ENCODE data around the gene LRRC46. TPM values are rescaled to one million over a fixed set of nuclear protein-coding genes. Genes with fewer than 3 reads are reported as not detected.

Gene LRRC46
- total RNA-seq, 1 donor from 2014 or later = 0.30 TPM

DNA sequence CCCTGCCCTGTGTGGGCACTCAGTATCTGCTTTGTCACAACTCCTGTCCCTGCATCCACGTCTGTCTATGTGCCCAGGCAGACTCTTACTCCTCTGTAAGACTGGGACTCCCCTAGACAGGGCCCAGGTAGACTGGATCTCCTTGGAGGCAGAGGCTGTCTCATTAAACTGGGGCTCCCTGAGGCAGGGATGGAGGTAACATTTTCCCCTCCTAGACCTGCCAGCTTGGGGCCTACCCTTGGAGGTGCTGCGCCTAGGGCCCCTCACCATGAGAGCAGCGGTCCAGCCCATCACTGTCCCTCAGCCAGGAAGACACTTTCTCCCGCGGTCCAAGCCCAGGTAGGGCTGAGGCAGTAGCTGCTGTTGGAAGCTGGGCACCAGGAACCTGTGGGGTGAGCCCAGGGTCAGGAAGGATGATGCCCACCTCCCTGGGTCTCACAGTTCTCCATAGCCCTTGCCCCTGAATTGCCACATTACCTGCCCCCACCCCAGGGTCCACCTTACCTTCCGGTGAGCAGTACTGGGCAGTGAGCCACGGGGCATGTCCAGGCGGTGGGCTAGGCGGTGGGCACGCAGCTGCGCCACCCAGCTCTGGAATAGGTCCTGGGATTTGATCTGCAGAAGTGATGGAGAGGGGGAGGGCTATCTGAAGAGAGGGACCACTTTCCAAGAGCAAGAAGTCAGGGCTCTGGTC, 13.3 kb upstream of the LRRC46 start:
- Histone ChIP-seq H3K4me3 (ENCODE audit: insufficient read depth, low read depth, low read length) (no peak overlapping the region), H3K4me1 (ENCODE audit: insufficient read depth, low read length) (peaks cover 15% of the 10 kb centered on the region), H3K4me2 (ENCODE audit: low read length) (no peak overlapping the region), H3K27me3 (ENCODE audit: insufficient read depth, low read length) (no peaks in the 10 kb centered on the region), H3K9ac (ENCODE audit: low read length) (no peak overlapping the region), H3K36me3 (ENCODE audit: insufficient read depth, low read length) (peaks cover 8% of the 10 kb centered on the region), H3K79me2 (ENCODE audit: insufficient read depth, low read length) (peaks cover 4% of the 10 kb centered on the region), H4K20me1 (ENCODE audit: insufficient read depth, low read length) (peaks cover 10% of the 10 kb centered on the region), H3K9me3 (ENCODE audit: insufficient read depth, low read depth, low read length) (no peaks in the 10 kb centered on the region), H2AFZ (ENCODE audit: low read depth, low read length) (no peak overlapping the region), H3K27ac (ENCODE audit: low read depth, low read length) (no peak overlapping the region)
- no peaks in the 10 kb centered on the region for H3K27me3 Mint-ChIP-seq (ENCODE audit: low read depth, unreplicated experiment)
- peaks cover 6% of the 10 kb centered on the region for H3K4me1 Mint-ChIP-seq (ENCODE audit: low read depth, unreplicated experiment)
- DNase-seq (ENCODE audit: low read depth) (no peak), FAIRE-seq (no peak)
- TF ChIP-seq, protein P1, sequence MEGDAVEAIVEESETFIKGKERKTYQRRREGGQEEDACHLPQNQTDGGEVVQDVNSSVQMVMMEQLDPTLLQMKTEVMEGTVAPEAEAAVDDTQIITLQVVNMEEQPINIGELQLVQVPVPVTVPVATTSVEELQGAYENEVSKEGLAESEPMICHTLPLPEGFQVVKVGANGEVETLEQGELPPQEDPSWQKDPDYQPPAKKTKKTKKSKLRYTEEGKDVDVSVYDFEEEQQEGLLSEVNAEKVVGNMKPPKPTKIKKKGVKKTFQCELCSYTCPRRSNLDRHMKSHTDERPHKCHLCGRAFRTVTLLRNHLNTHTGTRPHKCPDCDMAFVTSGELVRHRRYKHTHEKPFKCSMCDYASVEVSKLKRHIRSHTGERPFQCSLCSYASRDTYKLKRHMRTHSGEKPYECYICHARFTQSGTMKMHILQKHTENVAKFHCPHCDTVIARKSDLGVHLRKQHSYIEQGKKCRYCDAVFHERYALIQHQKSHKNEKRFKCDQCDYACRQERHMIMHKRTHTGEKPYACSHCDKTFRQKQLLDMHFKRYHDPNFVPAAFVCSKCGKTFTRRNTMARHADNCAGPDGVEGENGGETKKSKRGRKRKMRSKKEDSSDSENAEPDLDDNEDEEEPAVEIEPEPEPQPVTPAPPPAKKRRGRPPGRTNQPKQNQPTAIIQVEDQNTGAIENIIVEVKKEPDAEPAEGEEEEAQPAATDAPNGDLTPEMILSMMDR (IDR thresholded peaks at IDR 0.05; ENCODE audit: insufficient read depth, low read depth, low read length) = no peak
- no peak for TF ChIP-seq EZH2 (IDR thresholded peaks at IDR 0.05; ENCODE audit: insufficient read depth, low read length)
- H3K36me3 Mint-ChIP-seq (ENCODE audit: low read depth, unreplicated experiment) = peaks cover 15% of the 10 kb centered on the region
- no peaks in the 10 kb centered on the region for H3K9me3 Mint-ChIP-seq (ENCODE audit: unreplicated experiment)
- H3K27ac Mint-ChIP-seq (ENCODE audit: unreplicated experiment) = no peak overlapping the region
- H3K4me3 Mint-ChIP-seq (ENCODE audit: unreplicated experiment) = peak overlapping the region; percentile 47

DNA sequence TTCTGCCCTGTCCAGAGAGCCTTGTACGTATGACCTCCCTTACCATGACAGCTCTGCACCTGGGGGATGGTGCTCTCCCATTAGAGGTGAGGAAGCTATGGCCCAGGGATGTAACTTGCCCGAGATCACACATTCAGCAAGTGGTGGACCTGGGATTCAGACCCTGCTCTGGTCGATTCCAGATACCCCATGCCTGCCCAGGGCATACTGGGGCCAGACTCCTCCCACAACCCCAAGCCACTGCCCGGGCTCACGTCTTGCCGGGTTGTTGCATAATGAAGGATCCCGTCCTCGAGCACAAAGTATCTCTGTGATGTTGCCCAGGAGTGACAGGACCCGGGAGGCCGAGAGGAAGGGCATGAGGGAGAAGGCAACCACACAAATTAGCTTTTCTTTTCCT, 12.0 kb upstream of the LRRC46 start:
- Histone ChIP-seq H3K27me3 (ENCODE audit: insufficient read depth, low read length) (no peaks in the 10 kb centered on the region), H3K4me1 (ENCODE audit: insufficient read depth, low read length) (peaks cover 15% of the 10 kb centered on the region), H3K4me3 (ENCODE audit: insufficient read depth, low read depth, low read length) (no peak overlapping the region), H2AFZ (ENCODE audit: low read depth, low read length) (no peak overlapping the region), H3K4me2 (ENCODE audit: low read length) (no peak overlapping the region), H4K20me1 (ENCODE audit: insufficient read depth, low read length) (peaks cover 10% of the 10 kb centered on the region), H3K79me2 (ENCODE audit: insufficient read depth, low read length) (peaks cover 4% of the 10 kb centered on the region), H3K27ac (ENCODE audit: low read depth, low read length) (no peak overlapping the region), H3K36me3 (ENCODE audit: insufficient read depth, low read length) (peaks cover 17% of the 10 kb centered on the region), H3K9me3 (ENCODE audit: insufficient read depth, low read depth, low read length) (no peaks in the 10 kb centered on the region), H3K9ac (ENCODE audit: low read length) (no peak overlapping the region)
- FAIRE-seq = no peak
- no peak for TF ChIP-seq EZH2 (IDR thresholded peaks at IDR 0.05; ENCODE audit: insufficient read depth, low read length)
- TF ChIP-seq, protein P1 (IDR thresholded peaks at IDR 0.05; ENCODE audit: insufficient read depth, low read depth, low read length) = no peak
- Mint-ChIP-seq H3K27ac (ENCODE audit: unreplicated experiment) (no peak overlapping the region), H3K36me3 (ENCODE audit: low read depth, unreplicated experiment) (peaks cover 17% of the 10 kb centered on the region), H3K4me3 (ENCODE audit: unreplicated experiment) (no peak overlapping the region), H3K9me3 (ENCODE audit: unreplicated experiment) (no peaks in the 10 kb centered on the region), H3K4me1 (ENCODE audit: low read depth, unreplicated experiment) (peaks cover 6% of the 10 kb centered on the region), H3K27me3 (ENCODE audit: low read depth, unreplicated experiment) (no peaks in the 10 kb centered on the region)
- DNase-seq (ENCODE audit: low read depth) = no peak
